Subcutaneous abdominal adipose tissue (tissue), 5 donors: ENCODE results near the gene PER1.

Experiments used
- H3K27ac ChIP-seq: one replicate; pipeline ENCODE4 v1.7.0; 2013; ENCODE audit warnings: low read depth, mild to moderate bottlenecking, inconsistent platforms, low read length, moderate library complexity
- H3K27me3 ChIP-seq, 5 donors: one replicate each; pipeline ENCODE4 v1.7.0; 2013; ENCODE audit warnings: low read length in 5 of 5, inconsistent platforms in 1 of 5; ENCODE audit not compliant: control insufficient read depth in 5 of 5, insufficient read depth in 4 of 5
- H3K36me3 ChIP-seq, 5 donors: one replicate each; pipeline ENCODE4 v1.7.0; 2013; ENCODE audit warnings: low read length in 5 of 5; ENCODE audit not compliant: control insufficient read depth in 5 of 5, insufficient read depth in 5 of 5
- H3K4me1 ChIP-seq, 5 donors: one replicate each; pipeline ENCODE4 v1.7.0; 2013; ENCODE audit warnings: low read length in 5 of 5, mild to moderate bottlenecking in 3 of 5, moderate library complexity in 1 of 5; ENCODE audit not compliant: control insufficient read depth in 5 of 5, insufficient read depth in 5 of 5
- H3K4me3 ChIP-seq, 5 donors: one replicate each; pipeline ENCODE4 v1.7.0; 2013; ENCODE audit warnings: low read length in 5 of 5, low read depth in 1 of 5
- H3K9ac ChIP-seq, 5 donors: one replicate each; pipeline ENCODE4 v1.7.0; 2013; ENCODE audit warnings: low read length in 5 of 5, mild to moderate bottlenecking in 4 of 5, moderate library complexity in 3 of 5
- H3K9me3 ChIP-seq, 5 donors: one replicate each; pipeline ENCODE4 v1.7.0; 2013; ENCODE audit warnings: low read length in 5 of 5; ENCODE audit not compliant: control insufficient read depth in 5 of 5
- donor health status: healthy.
- donor health status: healthy.
- donor health status: healthy.
- donor health status: healthy.
- donor health status: healthy.

Gene PER1

DNA sequence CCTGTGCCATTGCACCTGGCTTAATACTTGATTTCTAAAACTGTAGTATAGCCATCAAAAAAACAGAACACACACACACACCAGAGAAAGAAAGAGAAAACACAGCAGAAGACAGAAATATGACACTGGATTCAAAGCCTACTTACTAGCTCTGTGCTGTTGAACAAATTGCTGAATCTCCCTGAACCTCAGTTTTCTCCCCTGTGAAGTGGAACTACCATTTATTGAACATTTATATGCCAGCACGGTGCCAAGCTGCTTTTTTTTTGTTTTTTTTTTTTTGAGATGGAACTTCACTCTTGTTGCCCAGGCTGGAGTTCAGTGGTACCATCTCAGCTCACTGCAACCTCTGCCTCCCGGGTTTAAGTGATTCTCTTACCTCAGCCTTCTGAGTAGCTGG is 51.4 kb downstream of the PER1 start:
- Histone ChIP-seq H3K4me1 (no peaks in the 10 kb centered on the region), H3K36me3 (no peaks in the 10 kb centered on the region), H3K9ac (no peak overlapping the region)

DNA sequence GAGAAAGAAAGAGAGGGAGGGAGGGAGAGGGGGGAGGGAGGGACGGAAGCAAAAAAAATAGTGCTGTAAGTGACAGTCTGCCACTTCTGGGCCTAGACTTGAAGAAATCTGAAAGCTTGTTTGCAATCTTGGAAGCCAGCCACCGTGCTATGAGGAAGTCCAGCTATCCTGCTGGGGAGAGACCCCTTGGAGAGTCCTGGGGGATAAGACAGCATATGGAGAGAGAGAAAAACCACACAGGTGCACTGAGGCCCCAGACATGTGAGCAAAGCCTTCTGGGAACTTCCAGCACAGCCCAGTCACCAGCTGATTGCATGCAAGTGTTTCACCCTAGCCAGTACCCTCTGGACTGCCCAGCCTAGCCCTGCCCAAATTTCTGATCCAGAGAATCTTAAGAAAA is 52.1 kb downstream of the PER1 start:
- H3K4me3 ChIP-seq: no peak overlapping the region
- no peaks in the 10 kb centered on the region for H3K4me1 ChIP-seq
- no peaks in the 10 kb centered on the region for H3K9me3 ChIP-seq
- H3K27me3 ChIP-seq: peaks cover 3 to 13% (median 11%) of the 10 kb centered on the region in 5 donors
- no peak overlapping the region for H3K27ac ChIP-seq
- H3K36me3 ChIP-seq: no peaks in the 10 kb centered on the region
- H3K9ac ChIP-seq: no peak overlapping the region

More for the DNA sequence above, 51.4 kb downstream of the PER1 start:
- H3K4me3 ChIP-seq: no peak overlapping the region
- H3K27me3 ChIP-seq: peaks cover 3 to 12% (median 7%) of the 10 kb centered on the region in 5 donors
- H3K9me3 ChIP-seq: no peaks in the 10 kb centered on the region
- no peak overlapping the region for H3K27ac ChIP-seq

DNA sequence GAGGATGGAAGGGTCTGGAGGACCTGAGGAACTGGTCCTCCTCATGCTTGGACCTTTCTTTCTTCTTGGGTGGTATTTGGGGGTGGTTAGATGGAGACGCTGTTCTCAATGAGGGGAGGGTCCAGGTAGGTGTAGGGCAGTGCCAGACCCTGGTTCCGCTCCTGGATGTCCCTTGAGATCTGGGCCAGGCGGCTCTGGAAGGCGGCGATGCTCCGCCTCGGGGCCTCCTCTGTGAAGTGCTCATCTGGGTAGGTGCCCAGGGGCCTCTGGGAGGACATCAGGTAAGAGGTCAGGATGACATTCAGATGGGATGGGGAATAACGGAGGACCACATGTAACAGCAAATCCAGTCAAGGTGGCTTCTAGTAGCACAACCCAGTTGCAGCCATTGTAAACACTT is 55.7 kb downstream of the PER1 start:
- no peaks in the 10 kb centered on the region for H3K9me3 ChIP-seq

DNA sequence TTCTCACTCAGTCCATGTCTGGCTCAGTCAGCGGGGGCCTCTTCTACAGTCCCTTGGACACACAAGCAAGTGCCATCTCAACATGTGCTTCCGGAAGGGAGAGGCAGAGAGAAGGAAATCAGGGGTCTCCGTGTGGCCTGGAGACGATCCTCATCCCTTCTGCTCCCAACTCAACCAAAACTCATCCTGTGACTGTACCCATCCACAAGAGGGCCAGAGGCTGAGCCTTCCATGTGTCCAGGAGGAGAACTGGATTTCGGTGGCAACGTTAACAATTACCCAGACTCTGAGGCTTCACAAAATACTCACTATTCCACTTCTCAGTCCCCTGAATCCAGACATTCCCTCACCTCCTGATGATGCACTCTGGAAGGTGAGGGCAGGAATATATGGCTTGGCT is 56.8 kb downstream of the PER1 start:
- H3K36me3 ChIP-seq: no peaks in the 10 kb centered on the region
- no peak overlapping the region for H3K4me3 ChIP-seq

More for the DNA sequence above, 55.7 kb downstream of the PER1 start:
- Histone ChIP-seq H3K27me3 (peaks cover 5 to 29% (median 20%) of the 10 kb centered on the region in 5 donors), H3K36me3 (no peaks in the 10 kb centered on the region), H3K9ac (no peak overlapping the region), H3K4me1 (no peaks in the 10 kb centered on the region), H3K4me3 (no peak overlapping the region), H3K27ac (no peak overlapping the region)

DNA sequence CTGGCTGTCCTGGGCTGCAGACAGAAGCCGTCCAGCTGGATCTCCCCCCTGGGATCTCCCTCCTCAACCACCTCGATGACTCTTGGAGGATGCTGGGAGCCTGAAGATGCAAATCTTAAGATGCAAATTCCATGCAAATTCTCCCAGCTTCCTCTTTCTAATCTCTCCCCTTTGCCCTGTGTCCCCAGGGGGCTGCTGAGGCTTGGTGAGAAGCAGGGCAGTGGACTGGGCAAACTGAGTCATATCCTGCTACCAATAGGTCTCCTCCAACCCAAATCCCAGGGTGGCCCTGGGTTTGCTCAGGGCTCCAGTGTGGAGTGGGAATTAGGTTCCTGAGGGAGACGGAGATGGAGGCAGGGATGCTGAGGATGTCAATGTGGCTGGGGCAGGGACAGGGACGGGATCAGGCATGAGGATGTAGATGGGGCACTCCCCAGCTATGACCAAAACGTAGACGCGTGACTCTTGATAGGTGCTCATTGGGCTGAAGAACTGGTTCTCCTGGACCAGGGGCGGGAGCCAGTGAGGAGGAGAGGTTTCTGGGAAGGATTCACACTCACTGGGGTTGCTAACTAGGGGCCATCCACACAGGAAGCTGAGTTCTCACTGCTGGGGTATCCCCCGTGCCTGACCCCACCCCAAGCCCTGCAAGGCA is 61.0 kb downstream of the PER1 start:
- H3K36me3 ChIP-seq: no peaks in the 10 kb centered on the region
- no peak overlapping the region for H3K27ac ChIP-seq
- no peaks in the 10 kb centered on the region for H3K9me3 ChIP-seq
- H3K4me3 ChIP-seq: no peak overlapping the region
- H3K4me1 ChIP-seq: no peaks in the 10 kb centered on the region
- H3K9ac ChIP-seq: no peak overlapping the region
- H3K27me3 ChIP-seq: peaks cover 7 to 49% (median 26%) of the 10 kb centered on the region in 5 donors

More for the DNA sequence above, 56.8 kb downstream of the PER1 start:
- H3K27ac ChIP-seq: no peak overlapping the region
- H3K4me1 ChIP-seq: no peaks in the 10 kb centered on the region
- peaks cover 5 to 36% (median 27%) of the 10 kb centered on the region in 5 donors for H3K27me3 ChIP-seq
- no peak overlapping the region for H3K9ac ChIP-seq
- no peaks in the 10 kb centered on the region for H3K9me3 ChIP-seq
